Naive B cell (primary cell): ENCODE measurements around the gene MAPK8IP3. TPM values are rescaled to one million over a fixed set of nuclear protein-coding genes. Genes with fewer than 3 reads are reported as not detected.
"Not testable (repeated sequence)": the region's sequence is repeated elsewhere in the genome, so short reads cannot be mapped to it uniquely, and the experiment has no call there.

Experiments
- ATAC-seq, 2 donors: fragments of 150-1000 bp; cut with Tn5 transposase; 2 replicates each; pipeline ENCODE4 v1.10.0; 2021; ENCODE audit warnings: low read depth in 2 of 2, mild to moderate bottlenecking in 2 of 2, moderate library complexity in 2 of 2
- DNase-seq: peaks from one replicate; pipeline ENCODE4 v3.0.0; 2022
- H3K27ac Mint-ChIP-seq, 6 donors: one replicate each; pipeline ENCODE4 v1.8.0; 2020 to 2022; ENCODE audit warnings: mild to moderate bottlenecking in 6 of 6, mixed read lengths in 6 of 6, moderate library complexity in 5 of 6, inconsistent platforms in 2 of 6
- H3K27me3 Mint-ChIP-seq, 3 donors: one replicate each; pipeline ENCODE4 v1.8.0; 2021 to 2022; ENCODE audit warnings: mixed read lengths in 3 of 3, mild to moderate bottlenecking in 1 of 3
- H3K36me3 Mint-ChIP-seq, 2 donors: one replicate each; pipeline ENCODE4 v1.8.0; 2020 to 2022; ENCODE audit warnings: mixed read lengths in 2 of 2, inconsistent platforms in 1 of 2, mild to moderate bottlenecking in 1 of 2
- H3K4me1 Mint-ChIP-seq, 3 donors: one replicate each; pipeline ENCODE4 v1.8.0; 2020 to 2022; ENCODE audit warnings: mixed read lengths in 3 of 3, inconsistent platforms in 1 of 3, mild to moderate bottlenecking in 1 of 3, moderate library complexity in 1 of 3
- H3K4me3 Mint-ChIP-seq, 8 donors: one replicate each; pipeline ENCODE4 v1.8.0; 2020 to 2022; ENCODE audit warnings: mild to moderate bottlenecking in 8 of 8, mixed read lengths in 8 of 8, moderate library complexity in 8 of 8, inconsistent platforms in 2 of 8
- H3K9me3 Mint-ChIP-seq, 7 donors: one replicate each; pipeline ENCODE4 v1.8.0; 2020 to 2022; ENCODE audit warnings: mixed read lengths in 7 of 7, mild to moderate bottlenecking in 5 of 7, inconsistent platforms in 2 of 7, moderate library complexity in 1 of 7
- polyA plus RNA-seq, 6 donors: library from polyadenylated mRNA; unstranded; fragments of 300-500 nt; fragmentation: Illumina TruSeq; gene quantifications; one replicate each; pipeline ENCODE4 v1.2.3, GENCODE V29; 2021; ENCODE audit warnings: low read depth in 6 of 6

MAPK8IP3 gene
- polyA plus RNA-seq, 6 donors from 2014 or later = 1.2 to 10.1 (median 2.2) TPM

DNA sequence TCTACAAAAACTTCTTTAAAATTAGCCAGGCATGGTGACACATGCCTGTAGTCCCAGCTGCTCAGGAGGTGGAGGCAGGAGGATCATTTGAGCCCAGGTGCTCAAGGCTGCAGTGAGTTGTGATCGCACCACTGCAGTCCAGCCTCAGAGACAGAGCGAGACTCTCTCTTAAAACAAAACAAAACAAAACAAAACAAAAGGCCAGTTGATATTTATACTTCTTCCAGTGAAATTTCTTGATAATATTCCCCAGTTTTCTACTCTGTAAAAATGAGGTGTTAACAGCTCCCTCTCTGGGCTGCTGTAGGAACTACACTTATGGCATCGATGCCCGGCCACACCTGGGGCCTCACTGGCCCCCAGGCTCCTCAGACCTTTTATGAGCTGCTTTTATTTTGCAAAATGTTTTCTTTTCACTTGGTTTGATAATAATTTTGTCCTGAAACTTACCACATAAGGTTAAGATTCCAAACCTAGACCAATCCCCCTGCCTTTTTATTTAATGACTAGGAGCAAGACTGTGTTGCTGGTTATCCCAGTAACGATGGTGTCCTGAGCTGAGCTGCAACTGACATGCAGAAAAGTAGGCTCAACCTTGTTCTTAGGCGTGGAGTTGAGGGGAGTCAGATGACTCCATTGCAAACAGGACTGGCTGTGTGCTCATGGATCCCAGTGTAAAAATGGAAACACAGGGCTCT lies 17.6 kb downstream of the MAPK8IP3 start:
- DNase-seq = peak; percentile 48
- Mint-ChIP-seq H3K4me1 (peaks cover 39 to 72% (median 56%) of the 10 kb centered on the region in 3 donors), H3K27ac (peak overlapping the region; percentile 76 to 94 (median 91)), H3K9me3 (no peaks in the 10 kb centered on the region), H3K4me3 (peak overlapping the region in 7 of 8 donors; percentile 36 to 84 (median 71)), H3K36me3 (peaks cover 0 to 10% of the 10 kb centered on the region in 2 donors), H3K27me3 (no peaks in the 10 kb centered on the region)
- peak; percentile 29 to 39 for ATAC-seq

DNA sequence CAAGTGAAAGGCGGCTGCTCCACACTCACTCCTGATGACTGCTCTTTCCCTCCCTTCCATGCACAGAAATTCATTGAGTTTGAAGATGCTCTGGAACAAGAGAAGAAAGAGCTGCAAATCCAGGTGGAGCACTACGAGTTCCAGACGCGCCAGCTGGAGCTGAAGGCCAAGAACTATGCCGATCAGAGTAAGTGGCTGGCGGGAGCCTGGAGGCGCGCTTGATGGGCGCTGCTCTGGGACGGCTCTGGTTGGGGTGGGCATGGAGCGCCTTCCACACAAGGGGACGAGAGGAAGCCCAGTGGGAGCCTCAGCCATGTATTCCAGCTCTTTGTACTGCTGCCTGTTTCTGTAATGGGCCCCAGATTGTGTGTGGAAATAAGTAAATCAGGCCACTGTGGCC lies 18.5 kb downstream of the MAPK8IP3 start:
- Mint-ChIP-seq H3K4me1 (peaks cover 40 to 64% (median 47%) of the 10 kb centered on the region in 3 donors), H3K9me3 (no peaks in the 10 kb centered on the region), H3K27me3 (no peaks in the 10 kb centered on the region), H3K4me3 (peak overlapping the region in 1 of 8 donors; percentile 16), H3K27ac (peak overlapping the region in 1 of 6 donors; percentile 47), H3K36me3 (peaks cover 0 to 17% of the 10 kb centered on the region in 2 donors)
- DNase-seq = no peak
- no peak for ATAC-seq

DNA sequence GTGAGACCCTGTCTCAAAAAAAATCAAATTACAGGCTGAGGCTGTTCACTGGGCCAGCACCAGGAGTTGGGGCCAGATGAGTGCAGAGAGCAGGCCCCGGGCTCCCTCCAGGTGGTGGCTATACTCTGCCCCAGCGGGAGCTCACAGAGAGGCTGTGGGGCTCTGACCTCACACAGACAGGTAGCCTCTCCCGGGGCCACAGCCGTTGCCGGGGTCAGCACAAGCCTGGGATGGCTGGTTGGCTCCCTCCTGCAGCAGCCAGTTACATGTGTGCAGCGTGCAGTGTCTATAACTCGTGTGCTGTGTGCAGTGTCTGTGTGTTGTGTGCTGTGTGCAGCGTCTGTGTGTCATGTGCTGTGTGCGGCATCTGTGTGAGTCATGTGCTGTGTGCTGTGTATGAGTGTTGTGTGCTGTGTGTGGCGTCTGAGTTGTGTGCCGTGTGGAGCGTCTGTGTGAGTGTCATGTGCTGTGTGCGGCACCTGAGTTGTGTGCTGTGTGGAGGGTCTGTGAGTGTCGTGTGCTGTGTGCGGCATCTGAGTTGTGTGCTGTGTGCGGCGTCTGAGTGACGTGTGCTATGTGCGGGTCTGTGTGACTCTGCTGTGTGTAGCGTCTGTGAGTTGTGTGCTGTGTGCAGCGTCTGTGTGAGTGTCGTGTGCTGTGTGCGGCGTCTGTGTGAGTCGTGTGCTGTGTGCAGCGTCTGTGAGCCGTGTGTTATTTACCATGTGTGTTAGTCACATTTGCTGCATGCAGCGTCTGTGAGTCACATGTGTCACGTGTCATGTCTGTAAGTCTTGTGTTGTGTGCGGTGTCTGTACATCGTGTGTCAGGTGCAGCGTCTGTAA lies 20.9 kb downstream of the MAPK8IP3 start:
- H3K4me1 Mint-ChIP-seq = peaks cover 30 to 42% (median 34%) of the 10 kb centered on the region in 3 donors
- H3K27me3 Mint-ChIP-seq = no peaks in the 10 kb centered on the region
- ATAC-seq (no peak), DNase-seq (no peak)
- H3K9me3 Mint-ChIP-seq = no peaks in the 10 kb centered on the region
- H3K27ac Mint-ChIP-seq = peak overlapping the region in 5 of 6 donors; percentile 6 to 96 (median 86)
- H3K36me3 Mint-ChIP-seq = peaks cover 0 to 17% of the 10 kb centered on the region in 2 donors
- H3K4me3 Mint-ChIP-seq = peak overlapping the region in 5 of 8 donors; percentile 32 to 81 (median 64)

DNA sequence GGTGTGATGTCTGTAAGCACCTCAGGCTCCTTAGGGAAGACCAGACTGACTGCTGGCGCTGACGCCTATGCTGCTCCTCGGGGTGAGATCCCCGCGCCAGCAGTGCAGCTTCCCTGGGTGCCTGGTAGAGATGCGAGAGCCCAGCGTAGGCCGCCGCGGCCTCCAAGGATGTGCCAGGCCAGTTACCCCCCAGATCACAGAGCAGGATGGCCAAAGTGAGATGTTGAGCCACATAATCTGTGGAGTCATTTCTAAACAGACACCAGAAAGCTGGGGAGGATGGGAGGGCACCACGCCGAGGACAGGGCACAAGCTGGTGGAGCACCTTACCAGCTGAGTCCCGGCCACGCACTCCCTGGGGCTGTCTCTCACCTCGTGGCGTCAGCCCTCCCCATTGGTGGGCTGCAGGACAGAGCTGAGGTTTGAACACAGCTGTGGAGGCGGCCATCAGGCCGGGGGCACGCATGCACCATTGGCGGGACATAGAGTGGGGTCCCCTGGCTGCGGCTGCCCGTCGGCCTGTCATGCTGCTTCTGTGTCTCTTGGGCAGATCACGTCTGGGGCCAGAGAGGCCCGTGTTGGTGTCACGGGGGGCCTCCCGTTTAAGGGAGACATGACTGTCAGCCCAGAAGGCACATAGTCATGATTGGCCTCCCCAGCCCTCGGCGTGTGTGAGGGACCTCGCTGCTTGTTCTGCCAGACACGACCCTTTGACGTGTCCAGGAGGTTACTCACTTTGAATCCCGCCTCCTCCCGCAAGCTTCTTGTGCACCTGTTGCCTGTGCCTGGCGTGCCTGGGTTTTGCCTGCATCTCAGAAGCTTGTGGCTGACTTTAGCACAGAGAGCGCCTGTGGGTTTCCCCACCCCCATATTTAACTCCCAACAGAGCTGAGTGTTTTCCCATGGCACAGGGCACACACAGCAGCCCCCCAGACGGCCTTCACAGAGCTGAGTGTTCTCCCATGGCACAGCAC lies 21.9 kb downstream of the MAPK8IP3 start:
- ATAC-seq (no peak), DNase-seq (no peak)
- Mint-ChIP-seq H3K36me3 (peaks cover 0 to 17% of the 10 kb centered on the region in 2 donors), H3K9me3 (no peaks in the 10 kb centered on the region), H3K27ac (peak overlapping the region in 2 of 6 donors; percentile 57 to 96), H3K27me3 (no peaks in the 10 kb centered on the region), H3K4me3 (peak overlapping the region in 2 of 8 donors; percentile 44 to 64), H3K4me1 (peaks cover 26 to 33% (median 29%) of the 10 kb centered on the region in 3 donors)

DNA sequence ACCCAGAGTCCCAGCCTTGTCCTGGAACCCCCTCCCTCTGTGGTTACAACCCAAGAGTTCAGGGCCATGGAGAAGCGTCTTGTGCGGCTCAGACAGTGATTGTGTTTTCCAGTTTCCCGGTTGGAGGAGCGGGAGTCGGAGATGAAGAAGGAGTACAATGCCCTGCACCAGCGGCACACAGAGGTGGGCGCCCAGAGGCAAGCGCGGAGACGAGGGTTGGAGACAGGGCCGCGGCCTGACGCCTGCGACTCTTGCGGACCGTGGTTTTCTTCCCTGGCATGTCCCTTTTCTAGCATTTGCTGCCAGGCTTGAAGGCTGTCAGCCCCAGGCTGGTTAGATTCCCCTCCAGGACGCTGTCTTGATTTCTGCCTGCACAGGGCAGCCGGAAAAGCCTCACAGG lies 23.0 kb downstream of the MAPK8IP3 start:
- Mint-ChIP-seq H3K27ac (peak overlapping the region in 2 of 6 donors; percentile 65 to 78), H3K27me3 (no peaks in the 10 kb centered on the region), H3K9me3 (no peaks in the 10 kb centered on the region), H3K4me3 (no peak overlapping the region), H3K4me1 (peaks cover 18 to 23% (median 20%) of the 10 kb centered on the region in 3 donors), H3K36me3 (peaks cover 0 to 17% of the 10 kb centered on the region in 2 donors)
- ATAC-seq (no peak), DNase-seq (no peak)

DNA sequence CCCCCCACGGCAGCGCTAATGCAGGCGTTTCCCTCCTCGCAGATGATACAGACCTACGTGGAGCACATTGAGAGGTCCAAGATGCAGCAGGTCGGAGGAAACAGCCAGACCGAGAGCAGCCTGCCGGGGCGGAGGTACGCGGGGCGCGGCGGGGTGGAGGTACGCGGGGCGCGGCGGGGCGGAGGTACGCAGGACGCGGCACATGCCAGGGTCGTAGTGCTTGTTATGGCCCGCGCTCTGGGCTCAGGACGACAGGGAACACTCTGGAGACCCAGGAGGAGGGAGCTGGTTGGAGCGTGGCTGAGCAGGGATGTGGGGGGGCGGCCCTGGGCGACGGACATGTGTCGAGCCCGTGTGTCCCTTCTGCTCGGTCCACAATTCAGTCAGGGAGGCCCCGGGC lies 23.4 kb downstream of the MAPK8IP3 start:
- Mint-ChIP-seq H3K4me3 (no peak overlapping the region), H3K27ac (peak overlapping the region in 1 of 6 donors; percentile 65), H3K4me1 (peaks cover 18 to 23% (median 20%) of the 10 kb centered on the region in 3 donors), H3K27me3 (no peaks in the 10 kb centered on the region), H3K36me3 (peaks cover 0 to 17% of the 10 kb centered on the region in 2 donors), H3K9me3 (no peaks in the 10 kb centered on the region)
- no peak for DNase-seq
- no peak for ATAC-seq

DNA sequence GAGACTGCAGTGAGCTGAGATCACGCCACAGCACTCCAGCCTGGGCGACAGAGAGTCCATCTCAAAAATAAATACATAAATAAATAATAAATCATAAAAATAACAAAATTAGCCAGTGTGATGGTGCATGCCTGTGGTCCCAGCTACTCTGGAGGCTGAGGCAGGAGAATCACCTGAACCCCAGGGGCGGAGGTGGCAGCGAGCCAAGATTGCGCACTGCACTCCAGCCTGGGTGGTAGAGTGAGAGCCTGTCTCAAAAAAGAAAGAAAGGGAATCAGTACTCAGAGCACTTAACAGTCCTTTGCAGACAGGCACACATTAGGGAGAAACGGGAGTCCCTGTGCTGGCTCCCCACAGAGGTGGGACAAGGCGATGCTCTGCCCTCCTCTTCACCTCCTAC lies 25.1 kb downstream of the MAPK8IP3 start:
- peaks cover 0 to 17% of the 10 kb centered on the region in 2 donors for H3K36me3 Mint-ChIP-seq
- ATAC-seq = no peak
- peaks cover 12 to 17% (median 14%) of the 10 kb centered on the region in 3 donors for H3K4me1 Mint-ChIP-seq
- H3K27me3 Mint-ChIP-seq = no peaks in the 10 kb centered on the region
- no peak overlapping the region for H3K27ac Mint-ChIP-seq
- no peak overlapping the region for H3K4me3 Mint-ChIP-seq
- no peaks in the 10 kb centered on the region for H3K9me3 Mint-ChIP-seq
- no peak for DNase-seq

DNA sequence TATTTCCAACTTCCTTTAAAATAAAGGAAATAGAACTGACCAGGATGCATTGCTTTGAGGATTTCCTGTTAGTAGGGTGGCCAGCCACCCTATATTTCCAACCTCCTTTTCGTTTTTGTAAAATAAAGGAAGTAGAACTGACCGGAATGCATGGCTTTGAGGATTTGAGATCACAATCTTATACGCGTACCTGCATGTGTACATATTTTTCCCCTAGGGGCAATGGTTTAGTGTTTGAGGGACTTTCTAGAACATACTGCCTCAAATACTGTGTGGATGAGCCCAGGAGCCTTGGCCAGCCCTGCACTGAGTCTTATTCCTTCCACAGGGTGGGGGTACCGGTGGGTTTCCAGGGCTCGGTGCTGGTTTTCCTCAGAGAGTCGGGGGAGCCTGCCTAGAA lies 25.6 kb downstream of the MAPK8IP3 start:
- DNase-seq (no peak), ATAC-seq (no peak)
- H3K36me3 Mint-ChIP-seq = peaks cover 0 to 16% of the 10 kb centered on the region in 2 donors
- peak overlapping the region in 1 of 6 donors; percentile 69 for H3K27ac Mint-ChIP-seq
- H3K4me3 Mint-ChIP-seq = no peak overlapping the region
- H3K27me3 Mint-ChIP-seq = no peaks in the 10 kb centered on the region
- peaks cover 7 to 14% (median 10%) of the 10 kb centered on the region in 3 donors for H3K4me1 Mint-ChIP-seq
- H3K9me3 Mint-ChIP-seq = no peaks in the 10 kb centered on the region

DNA sequence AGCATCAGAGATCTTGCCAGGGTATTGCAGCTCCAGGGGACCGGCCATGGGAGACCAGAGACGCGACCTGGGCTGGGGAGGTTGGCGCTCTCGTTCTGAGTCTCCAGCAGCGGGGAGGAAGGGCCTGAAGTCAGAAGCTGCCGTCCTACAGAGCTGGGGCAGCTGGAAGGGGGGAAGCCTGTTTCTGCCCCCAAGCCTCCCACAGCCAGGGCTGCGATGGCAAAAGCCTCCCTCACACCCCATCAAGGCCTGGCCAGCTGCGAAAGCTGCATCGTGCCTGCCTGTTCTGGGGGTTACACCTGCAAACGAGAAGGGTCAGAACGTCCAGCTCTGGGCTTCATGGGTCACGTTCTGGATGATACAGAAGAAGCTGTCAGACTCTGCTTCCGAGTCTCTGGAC lies 26.1 kb downstream of the MAPK8IP3 start:
- DNase-seq (no peak), ATAC-seq (no peak)
- no peak overlapping the region for H3K4me3 Mint-ChIP-seq
- H3K27ac Mint-ChIP-seq = peak overlapping the region in 1 of 6 donors; percentile 69
- peaks cover 0 to 12% of the 10 kb centered on the region in 2 donors for H3K36me3 Mint-ChIP-seq
- no peaks in the 10 kb centered on the region for H3K27me3 Mint-ChIP-seq
- no peaks in the 10 kb centered on the region for H3K9me3 Mint-ChIP-seq
- peaks cover 5 to 9% (median 5%) of the 10 kb centered on the region in 3 donors for H3K4me1 Mint-ChIP-seq

DNA sequence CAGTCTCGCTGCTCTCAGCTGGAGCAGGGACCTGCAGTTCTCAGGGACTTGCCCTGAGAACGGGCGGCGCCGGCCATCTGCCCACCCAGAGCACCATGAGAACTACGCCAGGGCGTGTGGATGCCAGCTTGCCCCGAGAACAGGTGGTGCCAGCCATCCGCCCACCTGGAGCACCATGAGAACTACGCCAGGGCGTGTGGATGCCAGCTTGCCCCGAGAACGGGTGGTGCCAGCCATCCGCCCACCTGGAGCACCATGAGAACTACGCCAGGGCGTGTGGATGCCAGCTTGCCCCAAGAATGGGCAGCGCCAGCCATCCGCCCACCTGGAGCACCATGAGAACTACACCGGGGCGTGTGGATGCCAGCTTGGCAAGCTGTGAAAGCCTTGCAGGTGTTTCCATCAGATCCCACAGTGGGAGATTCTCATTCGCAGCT lies 26.6 kb downstream of the MAPK8IP3 start:
- not testable (repeated sequence) for ATAC-seq, H3K36me3 Mint-ChIP-seq, H3K4me3 Mint-ChIP-seq, DNase-seq, H3K4me1 Mint-ChIP-seq, H3K9me3 Mint-ChIP-seq, H3K27me3 Mint-ChIP-seq
- peak overlapping the region in 1 of 6 donors; percentile 49 for H3K27ac Mint-ChIP-seq

DNA sequence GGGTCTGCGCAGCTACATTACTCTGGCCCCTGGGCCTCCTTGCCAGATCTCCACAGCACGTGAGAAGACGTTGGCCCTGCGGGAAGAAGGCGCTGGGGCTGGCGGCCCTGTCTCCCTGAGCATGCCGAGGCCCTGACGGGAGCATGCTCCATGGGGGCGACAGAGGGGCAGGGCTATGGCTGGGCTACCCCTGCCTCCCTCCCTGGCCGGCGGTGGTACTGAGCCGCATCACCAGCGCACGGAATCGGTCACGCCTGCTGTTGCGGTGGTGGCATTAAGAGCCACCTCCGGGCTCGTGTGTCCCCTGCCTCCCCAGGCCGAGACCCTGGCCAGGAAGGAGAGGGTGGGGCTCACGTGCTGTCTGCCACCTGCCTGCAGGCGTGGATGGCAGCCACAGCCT lies 28.1 kb downstream of the MAPK8IP3 start:
- no peak for DNase-seq
- no peak overlapping the region for H3K4me3 Mint-ChIP-seq
- peaks cover 0 to under 1% (median 0%) of the 10 kb centered on the region in 3 donors for H3K4me1 Mint-ChIP-seq
- no peak for ATAC-seq
- H3K27me3 Mint-ChIP-seq = no peaks in the 10 kb centered on the region
- peaks cover 0 to 2% of the 10 kb centered on the region in 2 donors for H3K36me3 Mint-ChIP-seq
- H3K9me3 Mint-ChIP-seq = no peaks in the 10 kb centered on the region
- peak overlapping the region in 1 of 6 donors; percentile 56 for H3K27ac Mint-ChIP-seq

DNA sequence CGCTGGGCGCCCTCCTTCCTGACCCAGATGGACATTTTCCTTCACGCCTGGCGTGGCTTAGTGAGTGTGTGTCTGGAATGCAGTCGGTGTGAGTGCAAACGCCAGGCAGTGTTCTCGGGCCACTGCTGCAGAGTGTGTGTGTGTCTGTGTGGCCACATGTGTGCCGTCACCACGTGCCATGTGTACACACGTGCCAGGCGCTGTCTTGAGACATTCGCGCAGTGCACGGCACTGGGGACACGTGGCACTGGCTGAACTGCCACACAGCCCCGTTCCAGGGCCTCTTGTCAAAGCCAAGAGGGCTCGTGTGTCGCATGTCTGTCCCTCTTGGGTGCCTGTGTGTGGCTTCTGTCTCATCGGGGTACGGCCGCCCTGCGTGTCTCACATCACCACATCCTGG lies 28.8 kb downstream of the MAPK8IP3 start:
- Mint-ChIP-seq H3K27ac (peak overlapping the region in 2 of 6 donors; percentile 20 to 40), H3K36me3 (no peaks in the 10 kb centered on the region), H3K4me3 (peak overlapping the region in 1 of 8 donors; percentile 21), H3K9me3 (no peaks in the 10 kb centered on the region), H3K27me3 (no peaks in the 10 kb centered on the region), H3K4me1 (no peaks in the 10 kb centered on the region)
- no peak for DNase-seq
- no peak for ATAC-seq

DNA sequence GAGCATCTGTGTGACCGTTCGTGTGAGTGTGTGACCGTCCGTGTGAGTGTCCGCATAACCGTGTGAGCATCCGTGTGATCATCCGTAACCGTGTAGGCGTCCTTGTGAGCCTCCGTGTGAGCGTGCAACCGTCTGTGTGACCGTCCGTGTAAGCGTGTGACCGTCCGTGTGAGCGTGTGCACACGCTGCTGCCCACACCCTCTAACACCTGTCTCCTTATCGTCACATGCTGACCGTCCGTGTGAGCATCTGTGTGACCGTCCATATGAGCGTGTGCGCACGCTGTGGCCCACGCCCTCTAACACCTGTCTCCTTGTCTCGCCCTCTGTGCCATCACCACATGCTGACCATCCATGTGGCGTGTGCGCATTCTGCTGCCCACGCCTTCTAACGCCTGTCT lies 34.2 kb downstream of the MAPK8IP3 start:
- Mint-ChIP-seq H3K4me1 (peaks cover 0 to 11% (median 0%) of the 10 kb centered on the region in 3 donors), H3K9me3 (no peaks in the 10 kb centered on the region), H3K27me3 (no peaks in the 10 kb centered on the region), H3K27ac (no peak overlapping the region), H3K36me3 (peaks cover 5 to 8% of the 10 kb centered on the region in 2 donors), H3K4me3 (no peak overlapping the region)
- no peak for ATAC-seq
- DNase-seq = no peak
